Lung (tissue), 12 donors: ENCODE data around the gene SPINT2. TPM values are rescaled to one million over a fixed set of nuclear protein-coding genes. Genes with fewer than 3 reads are reported as not detected.
A peak's percentile ranks its signal among the peaks of the same experiment; 100 is the strongest.

Experiments used
- ATAC-seq: fragments of 200-7000 bp; cut with Tn5 transposase; one replicate; pipeline ENCODE4 v1.9.1; 2020; ENCODE audit warnings: moderate number of reproducible peaks; ENCODE audit not compliant: insufficient read depth, low FRiP score
- DNase-seq, 3 donors: peaks; one replicate each; pipeline ENCODE4 v3.0.0-alpha.2; 2013 to 2017
- H3K27ac ChIP-seq, 2 donors: one replicate each; pipeline ENCODE4 v1.5.1; 2013; ENCODE audit warnings: mild to moderate bottlenecking in 2 of 2, moderate library complexity in 2 of 2, control low read depth in 1 of 2, inconsistent platforms in 1 of 2, low read depth in 1 of 2, low read length in 1 of 2
- H3K27me3 ChIP-seq, 3 donors: one replicate each; pipeline ENCODE4 v1.5.1; 2013; ENCODE audit warnings: low read length in 2 of 3; ENCODE audit not compliant: control insufficient read depth in 3 of 3, insufficient read depth in 3 of 3
- H3K36me3 ChIP-seq, 4 donors: one replicate each; pipeline ENCODE4 v1.5.1; 2013; ENCODE audit warnings: low read length in 4 of 4, mild to moderate bottlenecking in 1 of 4, moderate library complexity in 1 of 4; ENCODE audit not compliant: control insufficient read depth in 4 of 4, insufficient read depth in 4 of 4
- H3K4me1 ChIP-seq, 5 donors: one replicate each; pipeline ENCODE4 v1.5.1; 2013; ENCODE audit warnings: low read length in 5 of 5, mild to moderate bottlenecking in 2 of 5, moderate library complexity in 1 of 5; ENCODE audit not compliant: control insufficient read depth in 5 of 5, insufficient read depth in 5 of 5
- H3K4me3 ChIP-seq: one replicate; pipeline ENCODE4 v1.5.1; 2013; ENCODE audit warnings: mild to moderate bottlenecking, control low read depth, moderate library complexity
- H3K9ac ChIP-seq, 2 donors: one replicate each; pipeline ENCODE4 v1.5.1; 2013; ENCODE audit warnings: low read length in 2 of 2, control low read depth in 1 of 2; ENCODE audit not compliant: insufficient read depth in 1 of 2
- H3K9me3 ChIP-seq, 4 donors: one replicate each; pipeline ENCODE4 v1.5.1; 2013; ENCODE audit warnings: low read length in 3 of 4, mild to moderate bottlenecking in 1 of 4, moderate library complexity in 1 of 4; ENCODE audit not compliant: control insufficient read depth in 4 of 4, insufficient read depth in 3 of 4
- CTCF ChIP-seq: IDR thresholded peaks from 2 replicates; pipeline ENCODE4 v1.5.1; 2012; ENCODE audit warnings: mild to moderate bottlenecking; ENCODE audit errors: control extremely low read depth, extremely low read depth
- WGBS, 2 donors: extraction: QIAGEN DNeasy Blood & Tissue Kit; methylation state at CpG; one replicate each; pipeline ENCODE4 v1.1.7; 2013; 5-methylcytosine and 5-hydroxymethylcytosine counted together
- polyA plus RNA-seq, 2 donors: library from polyadenylated mRNA; stranded (reverse); fragments of 200-250 nt; gene quantifications; one replicate each; pipeline ENCODE4 v1.2.1, GENCODE V29; 2013
- total RNA-seq, 2 donors: library from RNA; depleted of rRNA in 1 of 2; stranded (reverse); fragments of >200 nt in 1 of 2; gene quantifications; one replicate each; pipeline ENCODE4 v1.2.1, GENCODE V29; 2014 to 2021
- donor health status: control.
- donor health status: control.
- donor health status: Bipolar disorder and iron deficiency.
- donor health status: healthy.
- donor health status: DM: yes; HTN: yes; CAD: no.

SPINT2 gene
- total and polyA plus RNA-seq, 4 donors: 145 to 259 (median 247) TPM

- Histone ChIP-seq H3K27ac (no peak overlapping the region), H3K4me3 (no peak overlapping the region), H3K9ac (no peak overlapping the region), H3K9me3 (no peaks in the 10 kb centered on the region), H3K36me3 (peaks cover 0 to 20% (median 0%) of the 10 kb centered on the region in 4 donors), H3K27me3 (no peaks in the 10 kb centered on the region), H3K4me1 (peaks cover 0 to 37% (median 11%) of the 10 kb centered on the region in 5 donors)
- DNase-seq: peak in 1 of 3 donors; percentile 23
- no peak for TF ChIP-seq CTCF
- ATAC-seq: no peak
- 88 to 91% methylated on average over 16 of the region's 16 CpGs for WGBS, 2 donors
Observed at GRCh38 chr19:38288123-38288855, 23.9 kb downstream of the SPINT2 start.

- Histone ChIP-seq H3K36me3 (peaks cover 0 to 17% (median 0%) of the 10 kb centered on the region in 4 donors), H3K9me3 (no peaks in the 10 kb centered on the region), H3K27me3 (no peaks in the 10 kb centered on the region), H3K4me1 (peaks cover 0 to 42% (median 11%) of the 10 kb centered on the region in 5 donors), H3K9ac (no peak overlapping the region), H3K27ac (peak overlapping the region in 1 of 2 donors; percentile 65), H3K4me3 (no peak overlapping the region)
- ATAC-seq (no peak), DNase-seq (no peak)
- no peak for TF ChIP-seq CTCF
- 96 to 97% methylated on average over 15 of the region's 15 CpGs for WGBS, 2 donors
Observed at GRCh38 chr19:38289955-38290354, 25.6 kb downstream of the SPINT2 start.

GRCh38 chr19:38290631-38291147, 26.3 kb downstream of the SPINT2 start:
- H3K4me1 ChIP-seq: peaks cover 0 to 40% (median 11%) of the 10 kb centered on the region in 5 donors
- ATAC-seq: peak; percentile 30
- WGBS, 2 donors: 54 to 76% methylated on average over 13 of the region's 13 CpGs
- H3K27ac ChIP-seq: peak overlapping the region in 1 of 2 donors; percentile 65
- peaks cover 0 to 17% (median 0%) of the 10 kb centered on the region in 4 donors for H3K36me3 ChIP-seq
- peak; percentile 57 to 76 (median 59) for DNase-seq
- H3K27me3 ChIP-seq: no peaks in the 10 kb centered on the region
- no peak for TF ChIP-seq CTCF
- peak overlapping the region; percentile 46 to 61 for H3K9ac ChIP-seq
- H3K4me3 ChIP-seq: no peak overlapping the region
- no peaks in the 10 kb centered on the region for H3K9me3 ChIP-seq
